Neural progenitor cell (in vitro differentiated cells): Measurements from ENCODE around the gene TUBB2A. TPM values are rescaled to one million over a fixed set of nuclear protein-coding genes. Genes with fewer than 3 reads are reported as not detected.

Experiments used
- DNase-seq: peaks from one replicate; pipeline ENCODE4 v3.0.0-alpha.2; 2016; ENCODE audit warnings: low spot score
- H2AFZ ChIP-seq: fragments of 200-600 bp; sonication (generic); replicated peaks from 2 replicates; pipeline ENCODE4 v1.6.1; 2016; ENCODE audit warnings: antibody characterized with exemption
- H3F3A ChIP-seq: fragments of 200-600 bp; sonication (generic); 2 replicates; pipeline ENCODE4 v1.6.1; 2016; ENCODE audit warnings: antibody characterized with exemption, low read depth
- H3K27ac ChIP-seq: fragments of 200-600 bp; sonication (generic); 2 replicates; pipeline ENCODE4 v1.5.1; 2016; ENCODE audit warnings: mild to moderate bottlenecking
- H3K27me3 ChIP-seq: fragments of 200-600 bp; sonication (generic); 2 replicates; pipeline ENCODE4 v1.6.1; 2016; ENCODE audit warnings: mild to moderate bottlenecking, moderate library complexity
- H3K36me3 ChIP-seq: fragments of 200-600 bp; sonication (generic); 2 replicates; pipeline ENCODE4 v1.5.1; 2016
- H3K4me1 ChIP-seq: fragments of 200-600 bp; sonication (generic); 2 replicates; pipeline ENCODE4 v1.6.1; 2016; ENCODE audit warnings: mixed run types
- H3K4me2 ChIP-seq: fragments of 200-600 bp; sonication (generic); 2 replicates; pipeline ENCODE4 v1.6.1; 2016
- H3K4me3 ChIP-seq: fragments of 200-600 bp; sonication (generic); 2 replicates; pipeline ENCODE4 v1.5.1; 2016
- H3K79me2 ChIP-seq: fragments of 200-600 bp; sonication (generic); 2 replicates; pipeline ENCODE4 v1.6.1; 2016; ENCODE audit warnings: low read depth
- H3K9ac ChIP-seq: fragments of 200-600 bp; sonication (generic); 2 replicates; pipeline ENCODE4 v1.6.1; 2016
- H3K9me3 ChIP-seq: fragments of 200-600 bp; sonication (generic); 2 replicates; pipeline ENCODE4 v1.5.1; 2016; ENCODE audit warnings: low read depth
- H4K20me1 ChIP-seq: fragments of 200-600 bp; sonication (generic); 2 replicates; pipeline ENCODE4 v1.6.1; 2016; ENCODE audit warnings: low read depth
- H3K27ac Mint-ChIP-seq: 3 replicates; pipeline ENCODE4 v1.8.0; 2021; ENCODE audit warnings: mixed read lengths
- H3K27me3 Mint-ChIP-seq: 2 replicates; pipeline ENCODE4 v1.8.0; 2022; ENCODE audit warnings: low read depth, mild to moderate bottlenecking, inconsistent platforms, moderate library complexity, mixed read lengths; ENCODE audit not compliant: insufficient read depth
- H3K36me3 Mint-ChIP-seq: 3 replicates; pipeline ENCODE4 v1.8.0; 2021; ENCODE audit warnings: mixed read lengths
- H3K4me1 Mint-ChIP-seq: 3 replicates; pipeline ENCODE4 v1.8.0; 2021; ENCODE audit warnings: mixed read lengths
- H3K4me3 Mint-ChIP-seq: 3 replicates; pipeline ENCODE4 v1.8.0; 2021; ENCODE audit warnings: mild to moderate bottlenecking, moderate library complexity, mixed read lengths
- H3K9me3 Mint-ChIP-seq: 3 replicates; pipeline ENCODE4 v1.8.0; 2020; ENCODE audit warnings: mixed read lengths
- CTCF ChIP-seq: fragments of 200-600 bp; sonication (generic); IDR thresholded peaks from 2 replicates; pipeline ENCODE4 v1.5.1; 2017; ENCODE audit warnings: antibody characterized with exemption, mild to moderate bottlenecking
- EZH2 ChIP-seq: fragments of 200-600 bp; sonication (generic); IDR thresholded peaks from 2 replicates; pipeline ENCODE4 v1.6.1; 2017; ENCODE audit warnings: antibody characterized with exemption, mild to moderate bottlenecking, moderate library complexity
- EZH2phosphoT487 ChIP-seq: fragments of 200-600 bp; sonication (generic); IDR thresholded peaks from 2 replicates; pipeline ENCODE4 v1.6.1; 2017; ENCODE audit warnings: antibody characterized with exemption
- total RNA-seq: library from RNA; depleted of rRNA; stranded (reverse); fragments of >200 nt; gene quantifications from 2 replicates; pipeline ENCODE4 v1.2.3, GENCODE V29; 2015; ENCODE audit warnings: low replicate concordance

The TUBB2A gene
- 57.9 and 117 TPM in 2 replicates for total RNA-seq

- H3K4me2 ChIP-seq, result peak within 1 kb of the TSS; percentile 100
- peaks cover 23% of the 10 kb centered on the region for H3K36me3 Mint-ChIP-seq
- H3K4me3 Mint-ChIP-seq, result peak within 1 kb of the TSS; percentile 98
- peaks cover 56% of the 10 kb centered on the region for H3F3A ChIP-seq
- peaks cover 12% of the 10 kb centered on the region for H4K20me1 ChIP-seq
- peaks cover 5% of the 10 kb centered on the region for H3K79me2 ChIP-seq
- H3K27ac Mint-ChIP-seq, result peak within 1 kb of the TSS; percentile 96
- H2AFZ ChIP-seq, result peak within 1 kb of the TSS; percentile 93
- peaks cover 45% of the 10 kb centered on the region for H3K4me1 ChIP-seq
- H3K27ac ChIP-seq, result no peak within 1 kb of the TSS
- peak within 1 kb of the TSS; percentile 91 for H3K4me3 ChIP-seq
- peaks cover 11% of the 10 kb centered on the region for H3K27me3 Mint-ChIP-seq
- H3K9ac ChIP-seq, result no peak within 1 kb of the TSS
- peak; percentile 91 for DNase-seq
- no peaks in the 10 kb centered on the region for H3K9me3 Mint-ChIP-seq
- H3K4me1 Mint-ChIP-seq, result peaks cover 54% of the 10 kb centered on the region
- TF ChIP-seq EZH2, result no peak
- peak; percentile 48 for TF ChIP-seq CTCF
- peaks cover 6% of the 10 kb centered on the region for H3K36me3 ChIP-seq
- no peaks in the 10 kb centered on the region for H3K9me3 ChIP-seq
- H3K27me3 ChIP-seq, result no peaks in the 10 kb centered on the region
Observed at GRCh38 chr6:3157131-3157933, at the start of gene TUBB2A. Gene TUBB2A, minus strand, starts transcription at chr6:3157544. Its CDS starts 81 bp downstream, at chr6:3157463.

- no peaks in the 10 kb centered on the region for H3K27me3 ChIP-seq
- Mint-ChIP-seq H3K9me3 (peaks cover 21% of the 10 kb centered on the region), H3K27ac (peak overlapping the region; percentile 7), H3K4me3 (no peak overlapping the region), H3K36me3 (peaks cover 3% of the 10 kb centered on the region), H3K4me1 (peaks cover 36% of the 10 kb centered on the region), H3K27me3 (peaks cover 3% of the 10 kb centered on the region)
- no peaks in the 10 kb centered on the region for H3K79me2 ChIP-seq
- no peak overlapping the region for H3K9ac ChIP-seq
- peaks cover 26% of the 10 kb centered on the region for H3F3A ChIP-seq
- H3K36me3 ChIP-seq, result no peaks in the 10 kb centered on the region
- no peak for DNase-seq
- no peak overlapping the region for H3K4me3 ChIP-seq
- H3K27ac ChIP-seq, result no peak overlapping the region
- TF ChIP-seq CTCF (no peak), EZH2 (no peak), EZH2phosphoT487 (no peak)
- peaks cover 23% of the 10 kb centered on the region for H3K4me1 ChIP-seq
- H3K9me3 ChIP-seq, result no peaks in the 10 kb centered on the region
- H2AFZ ChIP-seq, result no peak overlapping the region
- no peak overlapping the region for H3K4me2 ChIP-seq
- H4K20me1 ChIP-seq, result no peaks in the 10 kb centered on the region
Observed at GRCh38 chr6:3206339-3207015, 49.1 kb upstream of the TUBB2A start.

GRCh38 chr6:3205913-3206312 is 48.6 kb upstream of the TUBB2A start:
- no peak for DNase-seq
- Histone ChIP-seq H3K27me3 (no peaks in the 10 kb centered on the region), H4K20me1 (no peaks in the 10 kb centered on the region), H2AFZ (no peak overlapping the region), H3K79me2 (no peaks in the 10 kb centered on the region), H3K4me3 (no peak overlapping the region), H3K4me1 (peaks cover 23% of the 10 kb centered on the region), H3K9ac (no peak overlapping the region), H3K4me2 (no peak overlapping the region), H3K36me3 (no peaks in the 10 kb centered on the region), H3K27ac (no peak overlapping the region), H3F3A (peaks cover 26% of the 10 kb centered on the region), H3K9me3 (no peaks in the 10 kb centered on the region)
- Mint-ChIP-seq H3K36me3 (peaks cover 3% of the 10 kb centered on the region), H3K4me1 (peaks cover 36% of the 10 kb centered on the region), H3K9me3 (peaks cover 21% of the 10 kb centered on the region), H3K4me3 (no peak overlapping the region), H3K27ac (no peak overlapping the region), H3K27me3 (peaks cover 3% of the 10 kb centered on the region)
- TF ChIP-seq EZH2phosphoT487 (no peak), EZH2 (no peak), CTCF (no peak)
